Omental fat pad (tissue), 4 donors: ENCODE measurements around the gene TNIK. TPM values are rescaled to one million over a fixed set of nuclear protein-coding genes. Genes with fewer than 3 reads are reported as not detected.
"Not testable (repeated sequence)": the region's sequence is repeated elsewhere in the genome, so short reads cannot be mapped to it uniquely, and the experiment has no call there.

ENCODE experiments used
- ATAC-seq: fragments of 150-250 bp; one replicate; pipeline ENCODE4 v1.9.1; 2016; ENCODE audit warnings: mild to moderate bottlenecking, moderate library complexity; ENCODE audit not compliant: low FRiP score
- DNase-seq: peaks from one replicate; pipeline ENCODE4 v3.0.0-alpha.2; 2019; ENCODE audit warnings: low spot score
- total RNA-seq, 4 donors: library from RNA; depleted of rRNA; stranded (reverse); fragments of >200 nt; gene quantifications; one replicate each; pipeline ENCODE4 v1.1.0, GENCODE V29; 2016
- TF ChIP-seq, protein P1 (sequence below), 3 donors: fragments of 450-650 bp; IDR thresholded peaks; one replicate each; pipeline ENCODE4 v1.5.1; 2016 to 2017; ENCODE audit warnings: antibody characterized with exemption in 3 of 3, mild to moderate bottlenecking in 3 of 3, moderate library complexity in 2 of 3

The TNIK gene
- total RNA-seq, 4 donors from 2014 or later = 3.9 to 12.8 (median 6.5) TPM

DNA sequence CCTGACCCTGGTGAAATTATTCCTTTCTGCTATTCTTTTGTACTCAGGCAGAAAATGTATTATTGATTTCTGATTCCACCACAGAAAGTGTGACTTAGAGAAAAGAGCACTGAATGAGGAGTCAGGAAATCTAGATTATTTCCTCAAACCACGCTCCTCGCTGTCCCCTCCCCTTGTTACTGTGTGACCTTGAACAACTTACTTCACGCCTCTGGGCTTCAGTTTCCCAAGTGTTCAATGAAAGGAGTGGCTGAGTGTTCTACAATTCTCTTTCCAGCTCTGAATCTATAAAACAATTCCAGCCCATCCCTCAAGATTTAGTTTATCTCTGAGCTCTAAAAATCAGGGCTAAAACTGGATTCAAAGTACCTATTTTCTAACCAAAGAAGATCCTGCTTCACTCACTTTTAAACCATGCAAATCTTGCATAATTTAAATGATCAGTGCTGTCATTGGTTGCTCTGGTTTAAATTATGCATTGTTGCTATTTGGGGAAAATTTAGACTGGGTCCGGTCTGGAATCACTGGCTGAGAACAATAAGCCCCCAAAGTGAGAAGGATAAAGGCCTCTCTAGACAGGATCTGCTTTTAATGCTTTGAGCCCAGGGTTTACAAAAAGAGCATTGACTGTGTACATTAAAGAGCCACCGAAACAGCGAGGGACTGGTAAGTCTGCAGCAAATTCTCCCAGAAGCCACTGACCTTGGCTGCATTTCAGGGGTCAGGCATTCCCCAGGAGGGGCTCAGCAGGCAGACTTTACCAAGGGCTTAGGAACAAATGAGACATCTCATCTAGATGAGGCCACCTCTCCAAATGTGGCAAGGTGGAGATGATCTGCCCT is 3.2 kb downstream of the TNIK start:
- TF ChIP-seq, protein P1, sequence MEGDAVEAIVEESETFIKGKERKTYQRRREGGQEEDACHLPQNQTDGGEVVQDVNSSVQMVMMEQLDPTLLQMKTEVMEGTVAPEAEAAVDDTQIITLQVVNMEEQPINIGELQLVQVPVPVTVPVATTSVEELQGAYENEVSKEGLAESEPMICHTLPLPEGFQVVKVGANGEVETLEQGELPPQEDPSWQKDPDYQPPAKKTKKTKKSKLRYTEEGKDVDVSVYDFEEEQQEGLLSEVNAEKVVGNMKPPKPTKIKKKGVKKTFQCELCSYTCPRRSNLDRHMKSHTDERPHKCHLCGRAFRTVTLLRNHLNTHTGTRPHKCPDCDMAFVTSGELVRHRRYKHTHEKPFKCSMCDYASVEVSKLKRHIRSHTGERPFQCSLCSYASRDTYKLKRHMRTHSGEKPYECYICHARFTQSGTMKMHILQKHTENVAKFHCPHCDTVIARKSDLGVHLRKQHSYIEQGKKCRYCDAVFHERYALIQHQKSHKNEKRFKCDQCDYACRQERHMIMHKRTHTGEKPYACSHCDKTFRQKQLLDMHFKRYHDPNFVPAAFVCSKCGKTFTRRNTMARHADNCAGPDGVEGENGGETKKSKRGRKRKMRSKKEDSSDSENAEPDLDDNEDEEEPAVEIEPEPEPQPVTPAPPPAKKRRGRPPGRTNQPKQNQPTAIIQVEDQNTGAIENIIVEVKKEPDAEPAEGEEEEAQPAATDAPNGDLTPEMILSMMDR (IDR thresholded peaks at IDR 0.05) = no peak
- no peak for ATAC-seq
- no peak for DNase-seq

DNA sequence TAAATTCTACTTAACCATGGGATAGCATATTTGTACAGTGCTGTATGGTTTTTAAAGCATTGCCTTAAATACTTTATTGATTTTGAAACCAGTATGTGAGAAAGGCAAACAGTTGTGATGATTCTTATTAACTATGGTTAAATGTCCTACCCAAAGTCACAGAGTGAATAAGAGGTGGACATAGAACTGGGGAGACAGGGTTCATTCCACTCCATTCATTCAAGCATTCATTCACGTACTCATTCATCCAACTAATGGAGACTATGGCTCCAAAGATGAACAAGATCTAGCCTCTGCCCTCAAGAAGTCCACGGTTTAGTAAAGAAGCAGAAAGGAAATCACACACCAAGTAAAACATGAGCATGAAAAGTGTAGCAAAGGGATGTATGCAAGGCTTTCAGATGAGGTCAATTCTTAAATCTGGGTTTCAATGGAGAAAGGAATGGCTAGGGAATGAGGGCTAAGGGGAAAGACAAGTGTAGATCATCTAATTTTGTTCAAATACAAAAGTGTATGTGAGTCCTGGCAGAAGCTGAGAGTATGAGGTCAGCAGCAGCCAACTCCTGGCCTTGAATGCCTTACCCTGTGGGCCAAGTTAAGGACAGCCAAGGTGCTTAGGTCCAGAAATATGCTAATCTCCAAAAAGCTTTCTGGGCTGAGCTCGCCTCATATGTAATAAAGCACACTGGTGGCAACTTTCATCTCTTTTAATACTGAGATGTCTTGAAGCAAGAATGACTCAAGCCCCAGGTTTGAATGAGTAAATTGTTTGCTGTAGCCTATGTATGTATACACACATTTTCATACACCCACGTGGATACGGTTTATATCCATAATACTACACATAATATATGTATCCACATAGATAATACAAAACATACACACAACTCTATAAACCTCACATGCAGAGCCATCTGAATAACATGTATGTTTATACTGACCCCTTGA is 4.3 kb downstream of the TNIK start:
- TF ChIP-seq, protein P1 (IDR thresholded peaks at IDR 0.05) = no peak
- no peak for DNase-seq
- no peak for ATAC-seq

DNA sequence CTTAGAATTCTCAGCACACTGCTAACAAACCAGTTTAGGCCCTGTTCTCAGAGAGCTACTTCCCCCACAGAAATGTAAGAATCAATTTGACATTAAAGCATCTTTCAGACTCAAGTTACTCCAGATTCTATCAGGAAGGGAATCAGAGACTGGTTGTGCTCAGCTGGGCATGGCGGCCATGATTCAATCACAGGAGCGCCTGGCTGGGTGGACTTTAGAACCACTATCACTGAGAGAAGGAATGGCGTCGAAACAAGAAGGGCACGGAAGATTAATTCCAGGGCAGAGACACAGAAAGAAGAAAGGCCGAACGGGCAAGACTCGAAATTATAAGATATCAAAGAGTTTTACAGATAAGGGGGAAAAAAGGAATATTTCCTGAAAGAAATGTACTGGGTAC is 6.2 kb downstream of the TNIK start:
- DNase-seq (no peak), ATAC-seq (no peak)
- TF ChIP-seq, protein P1 (IDR thresholded peaks at IDR 0.05) = no peak

DNA sequence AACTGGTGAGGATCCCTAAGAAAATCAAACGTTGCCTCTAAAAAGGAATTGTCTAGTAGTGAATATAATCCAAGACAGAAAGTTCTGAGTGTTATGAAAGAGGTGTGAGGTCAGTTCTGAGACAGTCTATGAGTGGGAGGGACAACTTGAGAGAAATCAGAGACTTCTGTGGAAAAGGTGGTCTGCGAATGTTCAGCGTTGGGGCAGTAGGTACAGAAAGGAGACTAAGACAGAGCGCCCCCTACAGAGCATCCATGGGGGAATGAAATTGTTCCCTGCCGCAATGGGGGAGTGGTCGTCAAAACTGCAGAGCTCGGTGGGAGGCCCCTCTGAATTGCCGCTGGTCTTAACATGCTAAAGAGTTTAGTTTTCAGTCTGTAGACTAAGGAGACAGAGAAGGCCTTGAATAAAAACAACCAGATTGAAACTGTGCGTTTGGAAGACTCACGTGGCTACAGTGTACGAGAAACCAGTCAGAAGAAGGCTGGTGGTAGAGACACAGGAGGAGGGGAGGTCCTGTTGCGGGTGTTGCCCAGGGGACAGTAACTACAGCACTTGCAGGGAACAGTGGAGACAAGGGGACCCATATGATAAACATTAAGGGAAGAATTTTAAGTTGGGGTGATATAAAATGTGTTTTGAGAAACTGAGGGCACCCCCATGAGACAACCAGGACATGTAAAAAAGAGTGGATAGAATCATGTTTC is 6.9 kb downstream of the TNIK start:
- DNase-seq (no peak), ATAC-seq (no peak)
- TF ChIP-seq, protein P1 (IDR thresholded peaks at IDR 0.05) = no peak

DNA sequence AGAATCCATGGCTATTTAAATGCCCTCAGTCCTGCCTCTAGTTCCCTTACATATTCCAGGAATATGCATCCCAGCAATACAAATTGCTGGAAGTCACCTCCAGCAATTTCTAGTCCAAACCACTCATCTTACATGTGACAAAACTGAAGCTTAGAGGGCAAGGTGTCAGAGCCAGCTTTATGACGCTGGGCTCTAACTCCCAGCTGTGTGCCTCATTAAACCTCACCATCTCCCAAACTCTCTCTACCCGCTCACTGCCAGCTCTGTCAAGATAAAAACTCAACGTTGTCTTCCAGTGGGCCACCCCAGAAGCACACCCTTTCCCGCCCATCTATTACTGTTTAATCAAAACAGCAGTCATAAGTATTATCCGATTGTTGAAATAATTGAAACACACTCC is 7.9 kb downstream of the TNIK start:
- no peak for ATAC-seq
- no peak for DNase-seq
- TF ChIP-seq, protein P1 (IDR thresholded peaks at IDR 0.05) = no peak

DNA sequence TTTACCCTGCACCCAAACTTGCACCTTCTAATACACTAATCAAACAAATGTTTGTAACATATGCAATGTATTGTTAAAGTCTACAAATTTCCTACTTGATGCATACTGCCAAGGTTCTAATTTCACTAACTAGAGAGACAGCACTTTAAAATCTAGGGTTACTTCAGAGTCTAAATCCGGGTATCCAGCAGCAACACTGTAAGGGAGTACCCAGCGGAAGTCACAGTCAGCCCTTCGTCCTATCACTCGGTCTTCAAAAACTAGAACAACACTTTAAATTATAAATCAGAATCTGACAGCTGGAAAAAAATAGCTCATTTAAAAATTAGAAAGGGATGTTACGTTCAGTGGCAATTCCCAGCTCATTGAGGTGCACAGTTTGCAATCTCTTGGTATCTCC is 8.3 kb downstream of the TNIK start:
- TF ChIP-seq, protein P1 (IDR thresholded peaks at IDR 0.05) = no peak
- DNase-seq = no peak
- no peak for ATAC-seq

DNA sequence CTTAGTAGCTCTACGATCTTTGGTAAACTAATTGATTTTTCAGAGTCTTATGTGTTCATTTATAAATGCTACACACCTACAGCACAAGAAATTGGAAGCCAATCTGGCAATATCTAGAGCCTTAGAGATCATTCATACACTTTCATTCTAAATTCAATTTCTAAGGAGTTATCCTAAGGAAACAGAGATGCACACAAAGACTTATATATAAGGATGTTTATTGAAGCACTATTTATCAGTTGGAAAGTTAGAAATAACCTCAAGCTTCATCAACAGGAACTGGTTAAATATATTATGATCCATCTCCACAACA is 12.7 kb downstream of the TNIK start:
- not testable (repeated sequence) for DNase-seq, ATAC-seq
